Central memory CD8-positive, alpha-beta T cell (primary cell): ENCODE results near the gene STAT3.

Experiments used
- ATAC-seq: fragments of 150-1000 bp; cut with Tn5 transposase; replicated peaks from 2 replicates; pipeline ENCODE4 v1.10.0; 2022; ENCODE audit warnings: mild to moderate bottlenecking, moderate FRiP score, moderate number of reproducible peaks; ENCODE audit not compliant: poor library complexity, severe bottlenecking; ENCODE audit errors: extremely low read depth
- DNase-seq, 2 donors: peaks; one replicate each; pipeline ENCODE4 v3.0.0; 2021; ENCODE audit warnings: low spot score in 2 of 2
- H3K27ac Mint-ChIP-seq: one replicate; pipeline ENCODE4 v1.8.0; 2022; ENCODE audit warnings: low read depth, mild to moderate bottlenecking, moderate library complexity, mixed read lengths
- H3K27me3 Mint-ChIP-seq: one replicate; pipeline ENCODE4 v1.8.0; 2022; ENCODE audit warnings: mixed read lengths
- H3K36me3 Mint-ChIP-seq: one replicate; pipeline ENCODE4 v1.8.0; 2022; ENCODE audit warnings: mild to moderate bottlenecking, moderate library complexity, mixed read lengths; ENCODE audit not compliant: insufficient read depth
- H3K4me1 Mint-ChIP-seq: one replicate; pipeline ENCODE4 v1.8.0; 2022; ENCODE audit warnings: mixed read lengths
- H3K4me3 Mint-ChIP-seq: one replicate; pipeline ENCODE4 v1.8.0; 2022; ENCODE audit warnings: mild to moderate bottlenecking, moderate library complexity, mixed read lengths
- H3K9me3 Mint-ChIP-seq: one replicate; pipeline ENCODE4 v1.8.0; 2022; ENCODE audit warnings: mixed read lengths

The STAT3 gene

DNA sequence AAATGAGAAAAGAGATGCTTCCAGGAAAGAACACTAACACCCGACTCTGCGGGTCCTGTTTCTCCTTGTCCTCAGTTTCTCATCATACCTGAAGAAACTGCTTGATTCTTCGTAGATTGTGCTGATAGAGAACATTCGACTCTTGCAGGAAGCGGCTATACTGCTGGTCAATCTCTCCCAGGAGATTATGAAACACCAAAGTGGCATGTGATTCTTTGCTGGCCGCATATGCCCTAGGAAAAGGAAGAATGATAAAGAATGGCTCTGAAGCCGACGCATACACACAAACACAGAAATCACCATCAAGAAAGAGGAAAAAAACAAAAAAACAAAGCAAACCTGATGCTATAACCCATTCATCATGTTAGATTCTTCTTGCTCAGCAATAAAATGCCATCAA is 41.8 kb downstream of the STAT3 start:
- Mint-ChIP-seq H3K27me3 (no peaks in the 10 kb centered on the region), H3K4me1 (peaks cover 23% of the 10 kb centered on the region), H3K27ac (no peak overlapping the region), H3K9me3 (no peaks in the 10 kb centered on the region), H3K36me3 (peaks cover 61% of the 10 kb centered on the region), H3K4me3 (no peak overlapping the region)
- ATAC-seq, result no peak
- no peak for DNase-seq

DNA sequence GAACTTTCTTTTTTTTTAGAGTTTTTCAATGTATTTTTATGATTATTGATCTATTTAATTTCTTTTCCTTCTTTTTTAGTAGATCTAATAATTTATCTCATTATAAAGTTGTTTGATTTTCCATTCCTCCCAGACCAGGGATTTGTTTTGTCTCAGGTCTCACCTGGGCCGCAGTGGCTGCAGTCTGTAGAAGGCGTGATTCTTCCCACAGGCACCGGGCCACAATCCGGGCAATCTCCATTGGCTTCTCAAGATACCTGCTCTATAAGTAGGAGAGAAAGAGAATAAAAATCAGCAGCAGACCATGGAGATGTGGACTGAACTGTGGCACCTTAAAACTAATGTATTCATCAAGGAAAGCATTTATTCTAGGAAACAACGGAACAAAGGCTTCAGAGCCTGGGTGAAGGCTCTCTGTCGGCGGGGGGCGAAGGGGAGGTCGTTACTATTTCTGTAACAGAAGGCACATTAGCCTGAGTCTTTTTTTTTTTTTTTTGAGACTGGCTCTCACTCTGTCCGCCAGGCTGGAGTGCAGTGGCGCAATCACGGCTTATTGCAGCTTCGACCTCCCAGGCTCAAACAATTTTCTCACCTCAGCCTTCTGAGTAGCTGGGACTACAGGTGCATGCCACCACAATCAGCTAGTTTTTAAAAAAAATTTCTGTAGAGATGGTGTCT is 42.7 kb downstream of the STAT3 start:
- H3K4me3 Mint-ChIP-seq, result no peak overlapping the region
- ATAC-seq (no peak), DNase-seq (no peak)
- no peak overlapping the region for H3K27ac Mint-ChIP-seq
- H3K9me3 Mint-ChIP-seq, result no peaks in the 10 kb centered on the region
- peaks cover 63% of the 10 kb centered on the region for H3K36me3 Mint-ChIP-seq
- H3K4me1 Mint-ChIP-seq, result peaks cover 33% of the 10 kb centered on the region
- no peaks in the 10 kb centered on the region for H3K27me3 Mint-ChIP-seq

DNA sequence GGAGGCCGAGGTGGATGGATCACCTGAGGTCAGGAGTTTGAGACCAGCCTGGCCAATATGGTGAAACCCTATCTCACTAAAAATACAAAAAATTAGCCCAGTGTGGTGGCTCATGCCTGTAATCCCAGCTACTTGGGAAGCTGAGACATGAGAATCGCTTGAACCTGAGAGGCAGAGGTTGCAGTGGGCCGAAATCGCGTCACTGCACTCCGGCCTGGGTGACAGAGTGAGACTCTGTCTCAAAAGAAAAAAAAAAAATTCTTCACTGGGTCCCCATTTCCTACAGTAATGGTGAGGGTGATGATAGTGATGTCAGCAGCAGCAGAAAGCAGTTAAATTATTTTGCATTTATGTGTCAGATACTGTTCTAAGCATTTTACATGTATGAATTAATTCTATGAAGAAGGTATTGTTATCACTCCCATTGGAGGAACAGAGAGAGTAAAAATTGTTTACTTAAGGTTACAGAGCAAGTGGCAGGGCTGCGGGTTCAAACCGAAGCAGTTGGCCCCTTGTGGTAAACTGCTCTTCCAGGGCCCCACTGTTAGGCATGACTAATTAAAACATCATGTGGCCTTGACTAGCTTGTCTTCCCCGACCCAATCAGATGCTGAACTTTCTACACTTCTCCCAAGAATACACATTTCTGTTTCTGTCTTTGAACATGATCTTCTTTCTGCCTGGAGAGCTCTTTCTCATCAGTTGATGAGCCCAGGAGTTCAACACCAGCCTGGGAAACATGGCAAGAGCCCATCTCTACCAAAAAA is 45.8 kb downstream of the STAT3 start:
- ATAC-seq, result peak; percentile 55
- Mint-ChIP-seq H3K4me3 (peak overlapping the region; percentile 16), H3K4me1 (peaks cover 40% of the 10 kb centered on the region), H3K27me3 (no peaks in the 10 kb centered on the region), H3K36me3 (peaks cover 67% of the 10 kb centered on the region), H3K9me3 (no peaks in the 10 kb centered on the region), H3K27ac (peak overlapping the region; percentile 61)
- no peak for DNase-seq

DNA sequence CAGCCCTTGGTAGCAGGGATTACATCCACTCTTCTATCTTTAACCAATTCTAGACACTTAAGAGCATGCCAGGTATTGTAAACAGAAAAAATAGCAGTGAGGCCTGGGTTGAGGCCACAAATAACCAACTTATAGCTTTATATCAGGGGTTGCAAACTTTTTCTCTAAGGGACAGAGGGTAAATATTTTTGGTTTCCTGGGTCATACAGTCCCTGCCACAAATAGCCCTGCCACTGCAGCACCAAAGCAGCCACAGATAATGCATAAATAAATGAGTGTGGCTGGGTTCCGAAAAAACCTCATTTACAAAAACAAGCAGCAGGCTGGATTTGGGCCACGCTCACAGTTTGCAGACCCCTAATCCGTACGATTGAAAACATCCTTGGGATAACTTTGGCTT is 46.7 kb downstream of the STAT3 start:
- no peaks in the 10 kb centered on the region for H3K9me3 Mint-ChIP-seq
- peak overlapping the region; percentile 15 for H3K27ac Mint-ChIP-seq
- no peaks in the 10 kb centered on the region for H3K27me3 Mint-ChIP-seq
- H3K4me1 Mint-ChIP-seq, result peaks cover 40% of the 10 kb centered on the region
- no peak overlapping the region for H3K4me3 Mint-ChIP-seq
- ATAC-seq (no peak), DNase-seq (no peak)
- H3K36me3 Mint-ChIP-seq, result peaks cover 65% of the 10 kb centered on the region

DNA sequence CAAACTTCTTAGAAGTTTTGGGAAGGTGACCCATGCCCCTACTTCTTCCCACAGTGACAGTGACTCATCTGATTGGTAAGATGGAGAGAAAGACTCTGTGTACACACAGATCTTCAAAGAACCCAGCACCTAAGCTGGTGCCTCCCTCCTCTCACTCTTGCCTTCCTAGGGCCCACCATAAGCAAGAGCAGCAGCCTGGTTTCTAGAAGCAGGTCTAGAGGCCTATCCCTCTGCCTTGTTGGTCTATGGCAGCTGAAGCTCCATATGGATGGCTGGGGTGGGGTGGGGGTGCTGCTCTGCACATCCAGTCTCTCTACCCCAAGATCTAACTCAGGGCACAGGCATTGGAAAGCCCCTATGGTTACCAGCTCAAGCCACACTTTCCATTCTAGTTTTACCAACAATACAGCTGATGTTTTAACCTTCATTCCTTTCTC is 47.5 kb downstream of the STAT3 start:
- Mint-ChIP-seq H3K36me3 (peaks cover 63% of the 10 kb centered on the region), H3K4me1 (peaks cover 40% of the 10 kb centered on the region), H3K4me3 (no peak overlapping the region), H3K27ac (peak overlapping the region; percentile 15), H3K27me3 (no peaks in the 10 kb centered on the region), H3K9me3 (no peaks in the 10 kb centered on the region)
- DNase-seq, result no peak
- peak; percentile 22 for ATAC-seq

DNA sequence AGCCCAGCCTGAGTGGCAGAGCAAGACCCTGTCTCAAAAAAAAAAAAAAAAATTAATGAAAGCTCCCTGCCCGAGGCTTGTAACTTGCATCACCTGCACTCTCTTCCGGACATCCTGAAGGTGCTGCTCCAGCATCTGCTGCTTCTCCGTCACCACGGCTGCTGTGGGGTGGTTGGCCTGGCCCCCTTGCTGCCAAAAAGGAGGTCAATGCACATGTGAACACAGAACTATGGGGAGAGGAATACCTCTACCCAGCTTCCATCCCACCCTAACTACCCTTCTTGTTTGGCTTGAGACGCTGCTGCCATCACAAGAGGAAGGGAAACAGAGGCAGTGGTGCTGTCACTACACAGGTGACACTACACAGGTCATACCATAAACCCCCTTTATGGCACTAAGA is 49.0 kb downstream of the STAT3 start:
- Mint-ChIP-seq H3K9me3 (no peaks in the 10 kb centered on the region), H3K27ac (peak overlapping the region; percentile 87), H3K4me3 (no peak overlapping the region), H3K4me1 (peaks cover 40% of the 10 kb centered on the region), H3K36me3 (peaks cover 64% of the 10 kb centered on the region), H3K27me3 (no peaks in the 10 kb centered on the region)
- no peak for ATAC-seq
- DNase-seq, result no peak

DNA sequence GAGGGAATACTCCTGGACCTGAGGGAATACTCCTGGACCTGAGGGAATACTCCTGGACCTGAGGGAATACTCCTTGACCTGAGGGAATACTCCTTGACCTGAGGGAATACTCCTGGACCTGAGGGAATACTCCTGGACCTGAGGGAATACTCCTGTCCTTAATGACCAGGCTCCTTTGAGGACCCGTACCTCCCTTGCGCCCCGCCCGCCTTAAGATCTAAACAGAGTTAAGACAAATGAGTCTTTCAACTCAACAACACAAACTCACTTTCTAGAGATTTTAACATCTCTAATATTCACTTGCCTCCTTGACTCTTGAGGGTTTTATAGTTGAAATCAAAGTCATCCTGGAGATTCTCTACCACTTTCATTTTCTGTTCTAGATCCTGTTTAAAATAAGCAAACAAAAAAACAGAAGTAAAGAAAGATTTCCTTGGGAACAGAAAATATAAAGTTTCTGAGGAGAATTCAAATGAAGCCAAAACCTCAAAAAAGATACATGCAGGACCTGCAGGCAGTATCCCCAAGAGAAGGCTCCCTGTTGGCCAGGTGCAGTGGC is 49.7 kb downstream of the STAT3 start:
- no peaks in the 10 kb centered on the region for H3K27me3 Mint-ChIP-seq
- H3K27ac Mint-ChIP-seq, result peak overlapping the region; percentile 87
- H3K4me3 Mint-ChIP-seq, result no peak overlapping the region
- H3K36me3 Mint-ChIP-seq, result peaks cover 62% of the 10 kb centered on the region
- H3K4me1 Mint-ChIP-seq, result peaks cover 40% of the 10 kb centered on the region
- H3K9me3 Mint-ChIP-seq, result no peaks in the 10 kb centered on the region
- DNase-seq (no peak), ATAC-seq (no peak)

DNA sequence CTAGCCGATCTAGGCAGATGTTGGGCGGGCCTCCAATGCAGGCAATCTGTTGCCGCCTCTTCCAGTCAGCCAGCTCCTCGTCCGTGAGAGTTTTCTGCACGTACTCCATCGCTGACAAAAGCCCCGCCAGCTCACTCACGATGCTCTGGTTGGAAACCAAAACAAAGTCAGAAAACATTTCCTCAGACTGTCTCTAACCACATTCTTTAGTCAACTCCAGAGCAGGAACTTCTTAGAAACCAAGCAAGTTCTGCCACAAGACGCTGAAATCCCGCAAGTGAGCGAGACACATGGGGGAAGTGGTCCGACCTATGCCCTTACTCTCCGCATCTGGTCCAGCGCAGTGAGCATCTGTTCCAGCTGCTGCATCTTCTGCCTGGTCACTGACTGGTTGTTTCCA is 50.8 kb downstream of the STAT3 start:
- Mint-ChIP-seq H3K4me1 (peaks cover 34% of the 10 kb centered on the region), H3K4me3 (peak overlapping the region; percentile 45), H3K27me3 (no peaks in the 10 kb centered on the region), H3K9me3 (no peaks in the 10 kb centered on the region), H3K27ac (peak overlapping the region; percentile 84), H3K36me3 (peaks cover 63% of the 10 kb centered on the region)
- DNase-seq, result peak; percentile 28 to 48
- ATAC-seq, result peak; percentile 78

DNA sequence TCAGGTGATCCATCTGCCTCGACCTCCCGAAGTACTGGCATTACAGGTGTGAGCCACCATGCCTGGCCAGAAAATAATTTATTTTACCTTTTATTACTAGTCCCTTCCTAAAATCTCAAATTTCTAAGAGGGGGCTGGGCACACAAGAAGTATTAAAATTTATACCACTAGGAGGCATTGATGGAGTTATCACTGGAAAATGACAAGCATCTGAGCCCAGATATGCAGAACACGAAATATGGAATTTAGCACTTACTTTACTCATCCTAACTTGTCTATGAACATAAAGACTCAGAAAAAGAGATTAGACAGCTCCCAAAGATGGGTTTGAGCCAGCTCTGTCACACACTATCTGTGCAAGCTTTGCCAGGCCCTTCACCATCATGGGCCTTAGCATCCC is 53.6 kb downstream of the STAT3 start:
- no peak overlapping the region for H3K4me3 Mint-ChIP-seq
- no peak overlapping the region for H3K27ac Mint-ChIP-seq
- peaks cover 18% of the 10 kb centered on the region for H3K4me1 Mint-ChIP-seq
- DNase-seq (no peak), ATAC-seq (no peak)
- H3K36me3 Mint-ChIP-seq, result peaks cover 81% of the 10 kb centered on the region
- H3K9me3 Mint-ChIP-seq, result no peaks in the 10 kb centered on the region
- H3K27me3 Mint-ChIP-seq, result no peaks in the 10 kb centered on the region

DNA sequence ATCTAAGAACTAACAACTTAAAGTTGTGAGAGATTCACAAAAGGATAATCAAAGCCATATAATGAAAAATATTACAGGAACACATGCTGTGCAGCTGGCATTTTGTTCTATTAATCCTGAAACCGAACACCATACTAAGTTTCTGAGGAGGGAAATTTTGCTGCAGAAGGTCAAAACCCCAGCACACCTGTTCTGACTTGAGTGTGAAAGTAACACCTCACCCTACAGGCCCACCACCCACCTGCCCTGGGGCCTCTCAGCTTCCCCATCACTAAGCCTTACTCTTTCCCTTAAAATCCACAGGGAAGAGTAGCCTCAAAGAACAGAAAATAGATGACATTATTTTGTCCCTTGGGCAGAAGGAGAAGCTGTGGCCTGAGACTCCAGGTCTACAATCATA is 55.2 kb downstream of the STAT3 start:
- DNase-seq, result no peak
- H3K27ac Mint-ChIP-seq, result no peak overlapping the region
- no peaks in the 10 kb centered on the region for H3K27me3 Mint-ChIP-seq
- peaks cover 81% of the 10 kb centered on the region for H3K36me3 Mint-ChIP-seq
- H3K9me3 Mint-ChIP-seq, result no peaks in the 10 kb centered on the region
- H3K4me1 Mint-ChIP-seq, result peaks cover 7% of the 10 kb centered on the region
- ATAC-seq, result no peak
- H3K4me3 Mint-ChIP-seq, result no peak overlapping the region

DNA sequence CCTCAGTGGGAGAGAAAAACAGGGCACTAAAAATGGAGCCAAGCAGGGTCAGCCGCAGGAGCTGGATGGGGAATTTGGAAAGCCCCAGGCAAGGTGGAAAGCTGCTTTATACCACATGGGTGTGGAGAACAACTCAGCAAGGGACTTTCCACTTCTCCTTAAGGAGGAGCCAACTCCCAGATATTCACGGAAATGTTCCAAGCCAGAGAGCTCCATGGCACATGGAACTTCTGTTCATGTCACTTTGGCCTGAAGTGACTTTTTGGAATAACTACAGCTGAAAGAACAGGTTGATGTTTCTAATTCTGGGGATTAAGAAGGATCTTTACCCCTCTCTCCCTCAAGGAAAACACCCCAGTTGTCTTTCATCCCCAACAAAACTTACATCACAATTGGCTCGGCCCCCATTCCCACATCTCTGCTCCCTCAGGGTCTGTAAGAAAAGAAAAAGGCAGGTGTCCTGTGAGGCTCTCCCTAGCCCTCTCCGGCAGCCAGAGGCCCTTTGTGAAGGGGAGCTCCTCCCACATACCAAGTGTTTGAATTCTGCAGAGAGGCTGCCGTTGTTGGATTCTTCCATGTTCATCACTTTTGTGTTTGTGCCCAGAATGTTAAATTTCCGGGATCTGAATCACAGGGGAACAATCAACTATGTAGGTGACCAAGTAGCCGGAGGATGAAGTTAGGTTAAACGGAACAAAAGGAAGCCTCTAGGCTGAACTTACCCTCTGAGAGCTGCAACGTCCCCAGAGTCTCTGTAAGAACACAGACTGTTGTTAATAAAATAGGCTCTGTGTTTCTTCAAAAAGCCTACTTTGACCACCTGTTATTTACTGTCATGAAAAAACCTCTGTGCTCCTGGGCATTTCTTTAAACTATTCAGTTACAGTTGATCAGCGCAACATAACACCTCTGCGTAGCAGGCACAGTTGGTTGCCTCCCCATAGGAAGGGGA is 58.9 kb downstream of the STAT3 start:
- DNase-seq (no peak), ATAC-seq (no peak)
- H3K9me3 Mint-ChIP-seq, result no peaks in the 10 kb centered on the region
- peaks cover 76% of the 10 kb centered on the region for H3K36me3 Mint-ChIP-seq
- no peak overlapping the region for H3K4me3 Mint-ChIP-seq
- H3K4me1 Mint-ChIP-seq, result no peaks in the 10 kb centered on the region
- no peaks in the 10 kb centered on the region for H3K27me3 Mint-ChIP-seq
- H3K27ac Mint-ChIP-seq, result peak overlapping the region; percentile 38

DNA sequence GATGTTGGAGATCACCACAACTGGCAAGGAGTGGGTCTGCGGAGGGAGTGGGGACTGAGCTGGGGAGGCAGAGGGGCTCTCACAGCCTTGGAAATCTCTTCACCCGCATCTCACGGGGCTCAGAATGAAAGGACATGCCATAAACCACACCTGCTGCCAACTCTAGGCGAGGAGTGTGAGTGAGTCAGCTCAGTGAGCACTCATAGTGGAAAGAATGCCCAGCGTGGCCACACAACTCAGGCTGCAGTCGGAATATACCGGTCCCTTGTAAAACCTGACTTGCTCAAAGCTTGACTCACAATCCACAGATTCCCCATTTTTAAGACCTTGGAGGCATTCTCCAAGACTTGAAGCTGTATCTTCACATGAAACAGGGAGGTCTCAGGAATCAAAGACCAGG is 63.2 kb downstream of the STAT3 start:
- no peak for DNase-seq
- no peaks in the 10 kb centered on the region for H3K27me3 Mint-ChIP-seq
- peaks cover 17% of the 10 kb centered on the region for H3K4me1 Mint-ChIP-seq
- peaks cover 60% of the 10 kb centered on the region for H3K36me3 Mint-ChIP-seq
- no peak overlapping the region for H3K4me3 Mint-ChIP-seq
- no peak overlapping the region for H3K27ac Mint-ChIP-seq
- no peaks in the 10 kb centered on the region for H3K9me3 Mint-ChIP-seq
- ATAC-seq, result no peak
